HEK293 (cell line): ENCODE measurements around the gene PCSK6.

Experiments used
- CTCF ChIP-seq: fragments of 450-650 bp; formaldehyde crosslinking; IDR thresholded peaks from 2 replicates; pipeline ENCODE4 v1.5.1; 2016; ENCODE audit warnings: missing biosample characterization, missing genetic modification characterization
- SP3 ChIP-seq: fragments of 450-650 bp; formaldehyde crosslinking; IDR thresholded peaks from 2 replicates; pipeline ENCODE4 v1.5.1; 2016; ENCODE audit warnings: missing biosample characterization, missing genetic modification characterization
- ZNF266 ChIP-seq: fragments of 450-650 bp; formaldehyde crosslinking; IDR thresholded peaks from 2 replicates; pipeline ENCODE4 v1.5.1; 2016; ENCODE audit warnings: missing biosample characterization, missing genetic modification characterization, low read depth
- ZNF707 ChIP-seq: fragments of 450-650 bp; formaldehyde crosslinking; IDR thresholded peaks from 2 replicates; pipeline ENCODE4 v1.5.1; 2016; ENCODE audit warnings: missing biosample characterization, missing genetic modification characterization

- TF ChIP-seq CTCF (tag by site-specific recombination): no peak
- TF ChIP-seq ZNF707 (tag by site-specific recombination): no peak
- TF ChIP-seq ZNF266: no peak
- no peak for TF ChIP-seq SP3 (tag by site-specific recombination)
Observed at GRCh38 chr15:101452572-101452971, 36.9 kb downstream of the PCSK6 start.
